ENCODE measurements around the gene SREBF1. TPM values are rescaled to one million over a fixed set of nuclear protein-coding genes. Genes with fewer than 3 reads are reported as not detected.

SREBF1 gene
- polyA plus RNA-seq, 1 experiment, result 13.6 TPM

Small RNA genes lying within 50 kb of the gene (small RNA-seq; reads per million reads assigned to genes)
- gene MIR33B (ENCODE audit: insufficient read length, low read depth) (58.6 reads per million, percentile 86 among the genes with 10 or more reads in this experiment), gene MIR6777 (ENCODE audit: insufficient read length, low read depth) (not detected)

Other genes with a start within 250 kb of the SREBF1 start
- 14.9 and 23.2 TPM in 2 replicates for gene PEMT, start 245.3 kb downstream of the SREBF1 start, polyA plus RNA-seq (2011; rRNA removed)
- 2.1 and 3.2 TPM in 2 replicates for gene RAI1, start 155.5 kb downstream of the SREBF1 start, polyA plus RNA-seq (2011; rRNA removed)
- gene TOM1L2, start 135.4 kb upstream of the SREBF1 start, polyA plus RNA-seq (2011; rRNA removed), result 24.1 and 25.5 TPM in 2 replicates
- 0.52 and 0.77 TPM in 2 replicates for gene DRC3, start 135.9 kb upstream of the SREBF1 start, polyA plus RNA-seq (2011; rRNA removed)
- 16.6 and 16.9 TPM in 2 replicates for gene ATPAF2, start 202.2 kb upstream of the SREBF1 start, polyA plus RNA-seq (2011; rRNA removed)
- 6.9 and 7.6 TPM in 2 replicates for gene GID4, start 202.4 kb upstream of the SREBF1 start, polyA plus RNA-seq (2011; rRNA removed)

Data from AG04450 (cell line).